Right lobe of liver (tissue), 6 donors: ENCODE data around the gene NDUFAB1. TPM values are rescaled to one million over a fixed set of nuclear protein-coding genes. Genes with fewer than 3 reads are reported as not detected.
A peak's percentile ranks its signal among the peaks of the same experiment; 100 is the strongest.

Experiments
- ATAC-seq, 4 donors: fragments of 200-7000 bp; cut with Tn5 transposase; one replicate each; pipeline ENCODE4 v1.9.1; 2020; ENCODE audit warnings: mild to moderate bottlenecking in 4 of 4, moderate library complexity in 4 of 4
- DNase-seq, 3 donors: peaks; one replicate each; pipeline ENCODE4 v3.0.0-alpha.2; 2020
- H3K27ac ChIP-seq, 3 donors: fragments of 200-600 bp; one replicate each; pipeline ENCODE4 v1.8.0; 2022
- H3K27me3 ChIP-seq, 2 donors: fragments of 200-600 bp; one replicate each; pipeline ENCODE4 v1.8.0; 2022
- H3K36me3 ChIP-seq, 4 donors: fragments of 200-600 bp; sonication (generic) in 1 of 4; one replicate each; pipeline versions ENCODE4 v1.5.1 to v1.8.0; 2017 to 2022; ENCODE audit warnings: control low read depth in 1 of 4
- H3K4me1 ChIP-seq, 4 donors: fragments of 200-600 bp; sonication (generic) in 1 of 4; one replicate each; pipeline versions ENCODE4 v1.5.1 to v1.8.0; 2017 to 2022; ENCODE audit warnings: control low read depth in 1 of 4
- H3K4me3 ChIP-seq, 3 donors: fragments of 200-600 bp; one replicate each; pipeline ENCODE4 v1.8.0; 2022
- H3K9me3 ChIP-seq, 4 donors: fragments of 200-600 bp; sonication (generic) in 1 of 4; one replicate each; pipeline versions ENCODE4 v1.5.1 to v1.8.0; 2017 to 2022; ENCODE audit warnings: control low read depth in 1 of 4
- CTCF ChIP-seq, 4 donors: fragments of 200-600 bp in 3 of 4; fragments of 450-650 bp in 1 of 4; IDR thresholded peaks; one replicate each; pipeline versions ENCODE4 v1.5.1 to v1.8.0; 2016 to 2022; ENCODE audit warnings: antibody characterized with exemption in 4 of 4, mild to moderate bottlenecking in 2 of 4
- POLR2A ChIP-seq: fragments of 450-650 bp; IDR thresholded peaks from one replicate; pipeline ENCODE4 v1.6.1; 2017; ENCODE audit warnings: antibody characterized with exemption, mild to moderate bottlenecking
- WGBS: methylation state at CpG from one replicate; pipeline ENCODE4 v1.1.6; 2018; ENCODE audit warnings: low coverage, low lambda C conversion rate; ENCODE audit not compliant: insufficient coverage; ENCODE audit errors: missing lambda C conversion rate; 5-methylcytosine and 5-hydroxymethylcytosine counted together
- intact Hi-C, 2 donors: fragments of 100-400 bp; cut with DNase I; formaldehyde crosslinking; loops; one replicate each; pipeline versions ENCODE4 v1.11.2 to v1.14.1; 2022
- total RNA-seq, 6 experiments: library from RNA; depleted of rRNA in 2 of 6; stranded (reverse); fragments of >200 nt in 2 of 6; fragmentation: NEBNext Ultra II Directional in 3 of 6; extraction: Animal tissue kit (Norgen Biotek cat#: 25700) in 3 of 6; gene quantifications; one replicate each; pipeline versions ENCODE4 v1.1.0 to v1.2.4, GENCODE V29; 2016 to 2023
- donor health status: DM: no; HTN: yes; CAD: no.
- donor health status: DM: no; HTN: no; CAD: no.
- donor health status: DM: no; HTN: no; CAD: no.
- donor health status: DM: no; HTN: yes; CAD: no.
- donor health status: DM: no; HTN: yes; CAD: no.

NDUFAB1 gene
- total RNA-seq, 6 experiments from 2014 or later: 53.9 to 87.3 (median 63.9) TPM

- H3K4me3 ChIP-seq: no peak overlapping the region
- TF ChIP-seq POLR2A: no peak
- TF ChIP-seq CTCF (IDR thresholded peaks at IDR 0.05): no peak
- H3K9me3 ChIP-seq: no peaks in the 10 kb centered on the region
- DNase-seq: peak in 1 of 3 donors; percentile 28
- no peak overlapping the region for H3K27ac ChIP-seq
- H3K4me1 ChIP-seq: no peaks in the 10 kb centered on the region
- H3K27me3 ChIP-seq: no peaks in the 10 kb centered on the region
- ATAC-seq: peak; percentile 36 to 62 (median 41)
- peaks cover 6 to 66% (median 23%) of the 10 kb centered on the region in 4 donors for H3K36me3 ChIP-seq
- WGBS: 66% methylated on average over 3 of the region's 8 CpGs
- intact Hi-C loops: no loop called here
Observed at GRCh38 chr16:23570992-23571632, 25.0 kb downstream of the NDUFAB1 start.

- no peak for TF ChIP-seq POLR2A
- TF ChIP-seq CTCF (IDR thresholded peaks at IDR 0.05): no peak
- no peaks in the 10 kb centered on the region for H3K9me3 ChIP-seq
- DNase-seq: no peak
- ATAC-seq: no peak
- intact Hi-C loops: no loop called here
- H3K36me3 ChIP-seq: peaks cover 12 to 91% (median 41%) of the 10 kb centered on the region in 4 donors
- H3K27me3 ChIP-seq: no peaks in the 10 kb centered on the region
- H3K27ac ChIP-seq: no peak overlapping the region
- no peak overlapping the region for H3K4me3 ChIP-seq
- 100% methylated on average over 2 of the region's 3 CpGs for WGBS
- H3K4me1 ChIP-seq: no peaks in the 10 kb centered on the region
Observed at GRCh38 chr16:23567602-23568001, 28.5 kb downstream of the NDUFAB1 start.

GRCh38 chr16:23566724-23567123 lies 29.4 kb downstream of the NDUFAB1 start:
- ATAC-seq (no peak), DNase-seq (no peak)
- Histone ChIP-seq H3K4me3 (no peak overlapping the region), H3K9me3 (no peaks in the 10 kb centered on the region), H3K4me1 (no peaks in the 10 kb centered on the region), H3K27me3 (no peaks in the 10 kb centered on the region), H3K27ac (no peak overlapping the region), H3K36me3 (peaks cover 14 to 94% (median 42%) of the 10 kb centered on the region in 4 donors)
- 87% methylated on average over 4 of the region's 8 CpGs for WGBS
- TF ChIP-seq CTCF (IDR thresholded peaks at IDR 0.05) (no peak), POLR2A (no peak)
- intact Hi-C loops: no loop called here

GRCh38 chr16:23564575-23565363 lies 31.3 kb downstream of the NDUFAB1 start:
- Histone ChIP-seq H3K27me3 (no peaks in the 10 kb centered on the region), H3K27ac (no peak overlapping the region), H3K36me3 (peaks cover 14 to 93% (median 34%) of the 10 kb centered on the region in 4 donors), H3K4me3 (no peak overlapping the region), H3K9me3 (no peaks in the 10 kb centered on the region), H3K4me1 (no peaks in the 10 kb centered on the region)
- intact Hi-C loops: no loop called here
- no peak for TF ChIP-seq CTCF (IDR thresholded peaks at IDR 0.05)
- TF ChIP-seq POLR2A: no peak
- no peak for DNase-seq
- no peak for ATAC-seq
- 83% methylated on average over 9 of the region's 9 CpGs for WGBS
